Measurements from ENCODE around the gene JPT1. TPM values are rescaled to one million over a fixed set of nuclear protein-coding genes. Genes with fewer than 3 reads are reported as not detected.
"Not testable (repeated sequence)": the region's sequence is repeated elsewhere in the genome, so short reads cannot be mapped to it uniquely, and the experiment has no call there.

Gene JPT1
- total and polyA plus RNA-seq, 2 experiments from 2014 or later, result 103 to 172 TPM

- no peak overlapping the region for H3K4me2 ChIP-seq
- no peak overlapping the region for H3K4me3 ChIP-seq
- no peaks in the 10 kb centered on the region for H3K9me3 ChIP-seq (ENCODE audit: low read depth)
- no peak overlapping the region for H3K27ac ChIP-seq
- WGBS (ENCODE audit: low lambda C conversion rate, missing lambda C conversion rate), result 95% methylated on average over 9 of the region's 9 CpGs
- H3K4me1 ChIP-seq (ENCODE audit: insufficient read depth), result peaks cover 14% of the 10 kb centered on the region
- H2AFZ ChIP-seq, result no peak overlapping the region
- H3K27me3 ChIP-seq, result no peaks in the 10 kb centered on the region
- no peaks in the 10 kb centered on the region for H3K36me3 ChIP-seq (replicated peaks; ENCODE audit: insufficient read depth, low read depth)
- H3K79me2 ChIP-seq, result peaks cover 19% of the 10 kb centered on the region
- TF ChIP-seq EZH2 (IDR thresholded peaks at IDR 0.05; ENCODE audit: borderline replicate concordance), result no peak
- TF ChIP-seq CTCF (IDR thresholded peaks at IDR 0.05; ENCODE audit: poor library complexity), result no peak
- no peak for TF ChIP-seq EZH2phosphoT487 (IDR thresholded peaks at IDR 0.05; ENCODE audit: low read depth, severe bottlenecking, unreplicated experiment)
- H3K9me2 ChIP-seq (replicated peaks; ENCODE audit: insufficient read depth), result no peaks in the 10 kb centered on the region
- no peak for DNase-seq (ENCODE audit: low spot score)
- H4K20me1 ChIP-seq (ENCODE audit: insufficient read depth, poor library complexity, severe bottlenecking), result no peaks in the 10 kb centered on the region
These were observed 24.7 kb downstream of the JPT1 start for GRCh38 chr17:75129576-75129975.

GRCh38 chr17:75128694-75129505 lies 25.4 kb downstream of the JPT1 start:
- H3K79me2 ChIP-seq, result peaks cover 19% of the 10 kb centered on the region
- H3K36me3 ChIP-seq (replicated peaks; ENCODE audit: insufficient read depth, low read depth), result no peaks in the 10 kb centered on the region
- peaks cover 18% of the 10 kb centered on the region for H3K4me1 ChIP-seq (ENCODE audit: insufficient read depth)
- no peak for TF ChIP-seq EZH2phosphoT487 (IDR thresholded peaks at IDR 0.05; ENCODE audit: low read depth, severe bottlenecking, unreplicated experiment)
- TF ChIP-seq EZH2 (IDR thresholded peaks at IDR 0.05; ENCODE audit: borderline replicate concordance), result no peak
- no peak for TF ChIP-seq CTCF (IDR thresholded peaks at IDR 0.05; ENCODE audit: poor library complexity)
- no peak overlapping the region for H3K4me2 ChIP-seq
- no peak overlapping the region for H2AFZ ChIP-seq
- no peak overlapping the region for H3K4me3 ChIP-seq
- no peak overlapping the region for H3K27ac ChIP-seq
- WGBS (ENCODE audit: low lambda C conversion rate, missing lambda C conversion rate), result 96% methylated on average over 33 of the region's 33 CpGs
- no peaks in the 10 kb centered on the region for H4K20me1 ChIP-seq (ENCODE audit: insufficient read depth, poor library complexity, severe bottlenecking)
- no peak for DNase-seq (ENCODE audit: low spot score)
- H3K9me2 ChIP-seq (replicated peaks; ENCODE audit: insufficient read depth), result no peaks in the 10 kb centered on the region
- no peaks in the 10 kb centered on the region for H3K27me3 ChIP-seq
- no peaks in the 10 kb centered on the region for H3K9me3 ChIP-seq (ENCODE audit: low read depth)

GRCh38 chr17:75127936-75128335 lies 26.4 kb downstream of the JPT1 start:
- WGBS (ENCODE audit: low lambda C conversion rate, missing lambda C conversion rate), result 97% methylated on average over 5 of the region's 5 CpGs
- H3K4me3 ChIP-seq; H3K4me2 ChIP-seq; DNase-seq (ENCODE audit: low spot score); H3K9me2 ChIP-seq (replicated peaks; ENCODE audit: insufficient read depth); H3K27ac ChIP-seq; H3K27me3 ChIP-seq; H3K9me3 ChIP-seq (ENCODE audit: low read depth); H4K20me1 ChIP-seq (ENCODE audit: insufficient read depth, poor library complexity, severe bottlenecking); H2AFZ ChIP-seq; H3K36me3 ChIP-seq (replicated peaks; ENCODE audit: insufficient read depth, low read depth): not testable (repeated sequence)
- H3K4me1 ChIP-seq (ENCODE audit: insufficient read depth), result peaks cover 21% of the 10 kb centered on the region
- peaks cover 19% of the 10 kb centered on the region for H3K79me2 ChIP-seq

GRCh38 chr17:75126954-75127353 lies 27.4 kb downstream of the JPT1 start:
- Histone ChIP-seq H3K79me2 (peaks cover 20% of the 10 kb centered on the region), H4K20me1 (ENCODE audit: insufficient read depth, poor library complexity, severe bottlenecking) (no peaks in the 10 kb centered on the region), H3K36me3 (replicated peaks; ENCODE audit: insufficient read depth, low read depth) (no peaks in the 10 kb centered on the region), H3K27me3 (no peaks in the 10 kb centered on the region), H3K4me1 (ENCODE audit: insufficient read depth) (peaks cover 16% of the 10 kb centered on the region), H3K9me2 (replicated peaks; ENCODE audit: insufficient read depth) (no peaks in the 10 kb centered on the region), H2AFZ (no peak overlapping the region), H3K4me2 (no peak overlapping the region), H3K27ac (no peak overlapping the region), H3K9me3 (ENCODE audit: low read depth) (no peaks in the 10 kb centered on the region), H3K4me3 (no peak overlapping the region)
- no peak for TF ChIP-seq EZH2phosphoT487 (IDR thresholded peaks at IDR 0.05; ENCODE audit: low read depth, severe bottlenecking, unreplicated experiment)
- no peak for TF ChIP-seq CTCF (IDR thresholded peaks at IDR 0.05; ENCODE audit: poor library complexity)
- no peak for TF ChIP-seq EZH2 (IDR thresholded peaks at IDR 0.05; ENCODE audit: borderline replicate concordance)
- DNase-seq (ENCODE audit: low spot score), result no peak
- WGBS (ENCODE audit: low lambda C conversion rate, missing lambda C conversion rate), result 97% methylated on average over 8 of the region's 8 CpGs
